ENCODE results near the gene MARVELD3.

DNA sequence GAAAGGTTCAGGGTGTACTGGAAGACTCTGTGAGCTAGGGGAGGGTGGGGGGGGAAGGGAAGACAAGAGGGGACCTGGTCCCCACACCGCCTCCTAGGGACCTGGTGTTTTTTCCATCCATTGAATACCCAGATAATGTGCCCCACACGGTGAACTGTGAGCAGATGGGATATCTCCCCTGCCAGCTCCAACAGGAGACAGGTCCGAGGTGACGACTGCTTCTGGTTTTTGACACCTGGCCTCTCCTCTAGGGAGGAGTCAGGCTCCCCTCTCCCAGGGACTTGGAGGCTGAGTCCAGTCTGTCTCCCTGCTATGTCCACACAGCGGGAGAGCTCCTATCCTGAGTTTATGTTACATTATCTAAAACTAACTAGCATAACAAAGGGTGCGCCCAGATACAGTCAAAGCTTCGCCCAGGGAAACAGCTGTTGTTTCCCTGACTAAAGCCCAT lies 1.8 kb downstream of the MARVELD3 start:
- TF ChIP-seq MYNN (IDR thresholded peaks at IDR 0.05): no peak
- no peak for TF ChIP-seq MYNN (CRISPR knock-in tag; IDR thresholded peaks at IDR 0.05)
- TF ChIP-seq RCOR1 (IDR thresholded peaks at IDR 0.05; ENCODE audit: borderline replicate concordance in 1 of 2, low read depth in 2 of 2, low read length in 2 of 2): no peak
- TF ChIP-seq CBX3 (IDR thresholded peaks at IDR 0.05; ENCODE audit: borderline replicate concordance in 1 of 2, low read length in 2 of 2): no peak
- no peak for TF ChIP-seq PML (IDR thresholded peaks at IDR 0.05; ENCODE audit: low read length)
- TF ChIP-seq ZNF282 (CRISPR knock-in tag; IDR thresholded peaks at IDR 0.05): no peak
- TF ChIP-seq POLR2A (conservative IDR thresholded peaks at IDR 0.05): no peak
- no peak for TF ChIP-seq USF2 (CRISPR knock-in tag; IDR thresholded peaks at IDR 0.05)
- no peak for TF ChIP-seq REST (IDR thresholded peaks at IDR 0.05; ENCODE audit: borderline replicate concordance)
- TF ChIP-seq REST (CRISPR knock-in tag; IDR thresholded peaks at IDR 0.05; ENCODE audit: low read depth): no peak
